ENCODE results near the gene ALG12.

DNA sequence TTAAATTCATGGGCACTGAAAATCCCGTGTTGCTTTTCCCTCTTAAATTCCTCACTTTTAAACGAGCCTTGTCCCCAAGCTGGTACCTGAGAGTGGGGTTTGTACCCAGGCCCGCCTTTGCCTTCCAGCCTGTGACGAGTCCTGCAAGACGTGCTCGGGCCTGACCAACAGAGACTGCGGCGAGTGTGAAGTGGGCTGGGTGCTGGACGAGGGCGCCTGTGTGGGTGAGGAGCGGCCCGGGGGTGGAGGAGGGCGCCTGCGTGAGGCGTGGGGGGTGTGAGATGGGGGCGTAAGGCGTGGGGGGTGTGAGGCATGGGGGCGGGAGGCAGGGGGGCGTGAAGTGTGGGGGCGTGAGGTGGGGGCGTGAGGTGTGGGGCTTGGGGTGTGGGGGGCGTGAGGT lies 4.2 kb upstream of the ALG12 start:
- TF ChIP-seq, protein P1, sequence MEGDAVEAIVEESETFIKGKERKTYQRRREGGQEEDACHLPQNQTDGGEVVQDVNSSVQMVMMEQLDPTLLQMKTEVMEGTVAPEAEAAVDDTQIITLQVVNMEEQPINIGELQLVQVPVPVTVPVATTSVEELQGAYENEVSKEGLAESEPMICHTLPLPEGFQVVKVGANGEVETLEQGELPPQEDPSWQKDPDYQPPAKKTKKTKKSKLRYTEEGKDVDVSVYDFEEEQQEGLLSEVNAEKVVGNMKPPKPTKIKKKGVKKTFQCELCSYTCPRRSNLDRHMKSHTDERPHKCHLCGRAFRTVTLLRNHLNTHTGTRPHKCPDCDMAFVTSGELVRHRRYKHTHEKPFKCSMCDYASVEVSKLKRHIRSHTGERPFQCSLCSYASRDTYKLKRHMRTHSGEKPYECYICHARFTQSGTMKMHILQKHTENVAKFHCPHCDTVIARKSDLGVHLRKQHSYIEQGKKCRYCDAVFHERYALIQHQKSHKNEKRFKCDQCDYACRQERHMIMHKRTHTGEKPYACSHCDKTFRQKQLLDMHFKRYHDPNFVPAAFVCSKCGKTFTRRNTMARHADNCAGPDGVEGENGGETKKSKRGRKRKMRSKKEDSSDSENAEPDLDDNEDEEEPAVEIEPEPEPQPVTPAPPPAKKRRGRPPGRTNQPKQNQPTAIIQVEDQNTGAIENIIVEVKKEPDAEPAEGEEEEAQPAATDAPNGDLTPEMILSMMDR (conservative IDR thresholded peaks at IDR 0.05; ENCODE audit: low read depth, low read length), result no peak
- TF ChIP-seq POLR2A (IDR thresholded peaks at IDR 0.05; ENCODE audit: low read depth, low read length), result no peak
- TF ChIP-seq, protein P2, sequence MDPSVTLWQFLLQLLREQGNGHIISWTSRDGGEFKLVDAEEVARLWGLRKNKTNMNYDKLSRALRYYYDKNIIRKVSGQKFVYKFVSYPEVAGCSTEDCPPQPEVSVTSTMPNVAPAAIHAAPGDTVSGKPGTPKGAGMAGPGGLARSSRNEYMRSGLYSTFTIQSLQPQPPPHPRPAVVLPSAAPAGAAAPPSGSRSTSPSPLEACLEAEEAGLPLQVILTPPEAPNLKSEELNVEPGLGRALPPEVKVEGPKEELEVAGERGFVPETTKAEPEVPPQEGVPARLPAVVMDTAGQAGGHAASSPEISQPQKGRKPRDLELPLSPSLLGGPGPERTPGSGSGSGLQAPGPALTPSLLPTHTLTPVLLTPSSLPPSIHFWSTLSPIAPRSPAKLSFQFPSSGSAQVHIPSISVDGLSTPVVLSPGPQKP (IDR thresholded peaks at IDR 0.05; ENCODE audit: borderline replicate concordance, low read depth, low read length), result no peak
- no peak for TF ChIP-seq RFX5 (IDR thresholded peaks at IDR 0.05; ENCODE audit: low read depth, low read length)
- TF ChIP-seq BHLHE40 (IDR thresholded peaks at IDR 0.05; ENCODE audit: low read depth, low read length), result no peak
- no peak for TF ChIP-seq CHD1 (IDR thresholded peaks at IDR 0.05; ENCODE audit: low read depth, low read length)
- TF ChIP-seq USF2 (IDR thresholded peaks at IDR 0.05; ENCODE audit: low read depth, low read length), result no peak
- no peak for TF ChIP-seq RCOR1 (IDR thresholded peaks at IDR 0.05; ENCODE audit: insufficient replicate concordance, low read length)
- no peak for TF ChIP-seq RAD21 (IDR thresholded peaks at IDR 0.05; ENCODE audit: low read length)
- TF ChIP-seq FOS (IDR thresholded peaks at IDR 0.05; ENCODE audit: low read depth, low read length), result no peak
- no peak for TF ChIP-seq CEBPB (IDR thresholded peaks at IDR 0.05; ENCODE audit: low read depth, low read length)
- no peak for TF ChIP-seq MAZ (IDR thresholded peaks at IDR 0.05; ENCODE audit: borderline replicate concordance, low read depth, low read length)

Measured in IMR-90 (cell line).